Measurements from ENCODE around the gene ADIPOQ. TPM values are rescaled to one million over a fixed set of nuclear protein-coding genes. Genes with fewer than 3 reads are reported as not detected.

The ADIPOQ gene
- total and polyA plus RNA-seq, 4 experiments from 2014 or later: not detected

Other genes with a start within 250 kb of the ADIPOQ start
- not detected for gene AHSG, start 229.7 kb upstream of the ADIPOQ start, total RNA-seq
- not detected for gene AHSG, start 229.7 kb upstream of the ADIPOQ start, polyA plus RNA-seq
- not detected for gene FETUB, start 202.3 kb upstream of the ADIPOQ start, total RNA-seq
- gene FETUB, start 202.3 kb upstream of the ADIPOQ start, polyA plus RNA-seq: not detected
- not detected for gene HRG, start 176.7 kb upstream of the ADIPOQ start, total RNA-seq
- gene HRG, start 176.7 kb upstream of the ADIPOQ start, polyA plus RNA-seq: not detected
- gene KNG1, start 125.4 kb upstream of the ADIPOQ start, total RNA-seq: not detected
- gene KNG1, start 125.4 kb upstream of the ADIPOQ start, polyA plus RNA-seq: not detected
- 100 to 1,000 TPM; 589 to 632 TPM for gene EIF4A2, start 59.1 kb upstream of the ADIPOQ start, total RNA-seq
- 100 to 1,000 TPM; 242 to 270 TPM for gene EIF4A2, start 59.1 kb upstream of the ADIPOQ start, polyA plus RNA-seq
- 10 to 100 TPM; 21.5 to 24.6 TPM for gene RFC4, start 36.2 kb upstream of the ADIPOQ start, total RNA-seq
- 10 to 100 TPM; 18.4 to 19.0 TPM for gene RFC4, start 36.2 kb upstream of the ADIPOQ start, polyA plus RNA-seq
- gene ST6GAL1, start 87.8 kb downstream of the ADIPOQ start, total RNA-seq: 100 to 1,000 TPM; 222 to 232 TPM
- 100 to 1,000 TPM; 165 to 172 TPM for gene ST6GAL1, start 87.8 kb downstream of the ADIPOQ start, polyA plus RNA-seq